CD14-positive monocyte (primary cell): ENCODE results near the gene ARID3A. TPM values are rescaled to one million over a fixed set of nuclear protein-coding genes. Genes with fewer than 3 reads are reported as not detected.

Source experiments
- DNase-seq, 3 donors: peaks; one replicate each; pipeline ENCODE4 v3.0.0-alpha.2; 2011 to 2022
- H2AFZ ChIP-seq: 2 replicates; pipeline ENCODE4 v1.6.0; 2012; ENCODE audit warnings: mild to moderate bottlenecking, low read depth, low read length, inconsistent platforms; ENCODE audit not compliant: insufficient read depth, poor library complexity, severe bottlenecking
- H3K27ac ChIP-seq, 2 donors: 1 replicate in 1 of 2; 2 replicates in 1 of 2; pipeline ENCODE4 v1.5.1; 2012 to 2013; ENCODE audit warnings: low read length in 2 of 2, control low read depth in 1 of 2, inconsistent platforms in 1 of 2, low read depth in 1 of 2, mild to moderate bottlenecking in 1 of 2
- H3K27me3 ChIP-seq, 2 donors: one replicate each; pipeline versions ENCODE4 v1.6.0 to v1.6.1; 2011 to 2013; ENCODE audit warnings: low read length in 2 of 2; ENCODE audit not compliant: control insufficient read depth in 2 of 2, insufficient read depth in 2 of 2
- H3K36me3 ChIP-seq, 2 donors: replicated peaks in 1 of 2; 1 replicate in 1 of 2; 2 replicates in 1 of 2; pipeline versions ENCODE4 v1.5.1 to v1.6.1; 2012 to 2013; ENCODE audit warnings: low read length in 2 of 2, control low read depth in 1 of 2, inconsistent platforms in 1 of 2, mild to moderate bottlenecking in 1 of 2; ENCODE audit not compliant: insufficient read depth in 2 of 2, control insufficient read depth in 1 of 2
- H3K4me1 ChIP-seq, 2 donors: 1 replicate in 1 of 2; 2 replicates in 1 of 2; pipeline versions ENCODE4 v1.5.1 to v1.6.1; 2012 to 2013; ENCODE audit warnings: low read length in 2 of 2, control low read depth in 1 of 2, inconsistent platforms in 1 of 2, mild to moderate bottlenecking in 1 of 2, moderate library complexity in 1 of 2; ENCODE audit not compliant: insufficient read depth in 2 of 2, control insufficient read depth in 1 of 2
- H3K4me2 ChIP-seq: replicated peaks from 2 replicates; pipeline ENCODE3; 2012; ENCODE audit warnings: low read length, moderate library complexity, mild to moderate bottlenecking; ENCODE audit not compliant: poor library complexity, severe bottlenecking; ENCODE audit errors: extremely low read depth
- H3K4me3 ChIP-seq, 3 experiments: fragments of 200-600 bp in 1 of 3; sonication (generic) in 1 of 3; replicated peaks in 1 of 3; 1 replicate in 2 of 3; 2 replicates in 1 of 3; pipeline ENCODE4 v1.5.1; 2011 to 2013; ENCODE audit warnings: low read length in 3 of 3, mild to moderate bottlenecking in 3 of 3, control low read depth in 2 of 3, low read depth in 2 of 3, inconsistent platforms in 1 of 3, moderate library complexity in 1 of 3
- H3K79me2 ChIP-seq: 2 replicates; pipeline ENCODE4 v1.6.0; 2012; ENCODE audit warnings: mild to moderate bottlenecking, control low read depth, inconsistent platforms, low read length, moderate library complexity; ENCODE audit not compliant: insufficient read depth
- H3K9ac ChIP-seq: 2 replicates; pipeline ENCODE4 v1.6.0; 2017; ENCODE audit warnings: low read length, mild to moderate bottlenecking; ENCODE audit not compliant: insufficient read depth, poor library complexity, severe bottlenecking
- H3K9me3 ChIP-seq, 2 donors: replicated peaks in 1 of 2; 1 replicate in 1 of 2; 2 replicates in 1 of 2; pipeline versions ENCODE4 v1.5.1 to v1.6.1; 2012 to 2013; ENCODE audit warnings: low read length in 2 of 2, control low read depth in 1 of 2; ENCODE audit not compliant: control insufficient read depth in 1 of 2, insufficient read depth in 1 of 2
- H4K20me1 ChIP-seq: 2 replicates; pipeline ENCODE4 v1.6.0; 2012; ENCODE audit warnings: mild to moderate bottlenecking, low read length, control low read depth, moderate library complexity; ENCODE audit not compliant: insufficient read depth
- H3K27ac Mint-ChIP-seq, 7 donors: one replicate each; pipeline ENCODE4 v1.8.0; 2020; ENCODE audit warnings: mild to moderate bottlenecking in 7 of 7, mixed read lengths in 7 of 7, moderate library complexity in 6 of 7, inconsistent platforms in 2 of 7
- H3K27me3 Mint-ChIP-seq, 3 donors: one replicate each; pipeline ENCODE4 v1.8.0; 2021 to 2022; ENCODE audit warnings: low read depth in 3 of 3, mild to moderate bottlenecking in 3 of 3, mixed read lengths in 3 of 3, moderate library complexity in 3 of 3, inconsistent platforms in 1 of 3
- H3K36me3 Mint-ChIP-seq, 2 donors: one replicate each; pipeline ENCODE4 v1.8.0; 2020; ENCODE audit warnings: mixed read lengths in 2 of 2, inconsistent platforms in 1 of 2, mild to moderate bottlenecking in 1 of 2
- H3K4me1 Mint-ChIP-seq: one replicate; pipeline ENCODE4 v1.8.0; 2020; ENCODE audit warnings: mild to moderate bottlenecking, mixed read lengths
- H3K4me3 Mint-ChIP-seq, 2 donors: one replicate each; pipeline ENCODE4 v1.8.0; 2020; ENCODE audit warnings: mild to moderate bottlenecking in 2 of 2, mixed read lengths in 2 of 2, moderate library complexity in 1 of 2
- H3K9me3 Mint-ChIP-seq, 7 donors: one replicate each; pipeline ENCODE4 v1.8.0; 2020 to 2022; ENCODE audit warnings: mixed read lengths in 7 of 7, mild to moderate bottlenecking in 6 of 7, moderate library complexity in 6 of 7, inconsistent platforms in 2 of 7
- WGBS: methylation state at CpG from one replicate; pipeline ENCODE4 v1.1.5; 2013; ENCODE audit warnings: missing lambda C conversion rate; ENCODE audit not compliant: insufficient coverage; 5-methylcytosine and 5-hydroxymethylcytosine counted together
- intact Hi-C, 2 donors: fragments of 100-400 bp; cut with micrococcal nuclease; formaldehyde crosslinking; loops; one replicate each; pipeline versions ENCODE4 v1.15.0 to v1.15.1; 2023
- polyA plus RNA-seq, 3 donors: library from polyadenylated mRNA; depleted of rRNA in 1 of 3; unstranded in 2 of 3; stranded (reverse) in 1 of 3; fragments of 300-500 nt in 2 of 3; fragments of >200 nt in 1 of 3; fragmentation: Illumina TruSeq in 2 of 3; gene quantifications; 1 replicate in 2 of 3; 2 replicates in 1 of 3; pipeline ENCODE4 v1.2.3, GENCODE V29; 2012 to 2021
- TF ChIP-seq, protein P1 (sequence below): fragments of 200-600 bp; IDR thresholded peaks from one replicate; pipeline ENCODE4 v1.8.0; 2022; ENCODE audit warnings: antibody characterized with exemption, mild to moderate bottlenecking

Gene ARID3A
- polyA plus RNA-seq, 3 donors, result 2.1 to 41.6 (median 3.2) TPM

GRCh38 chr19:929891-930258 lies 4.0 kb downstream of the ARID3A start:
- Histone ChIP-seq H3K79me2 (peaks cover 97% of the 10 kb centered on the region), H2AFZ (no peak overlapping the region), H3K27ac (no peak overlapping the region), H3K4me3 (no peak overlapping the region), H3K4me2 (no peak overlapping the region), H4K20me1 (peaks cover 76% of the 10 kb centered on the region), H3K9ac (no peak overlapping the region), H3K36me3 (peaks cover 7 to 28% of the 10 kb centered on the region in 2 donors), H3K27me3 (no peaks in the 10 kb centered on the region), H3K9me3 (no peaks in the 10 kb centered on the region), H3K4me1 (peaks cover 53 to 66% of the 10 kb centered on the region in 2 donors)
- no peak for DNase-seq
- H3K4me1 Mint-ChIP-seq, result peaks cover 58% of the 10 kb centered on the region
- H3K27ac Mint-ChIP-seq, result peak overlapping the region in 1 of 7 donors; percentile 40
- TF ChIP-seq, protein P1, sequence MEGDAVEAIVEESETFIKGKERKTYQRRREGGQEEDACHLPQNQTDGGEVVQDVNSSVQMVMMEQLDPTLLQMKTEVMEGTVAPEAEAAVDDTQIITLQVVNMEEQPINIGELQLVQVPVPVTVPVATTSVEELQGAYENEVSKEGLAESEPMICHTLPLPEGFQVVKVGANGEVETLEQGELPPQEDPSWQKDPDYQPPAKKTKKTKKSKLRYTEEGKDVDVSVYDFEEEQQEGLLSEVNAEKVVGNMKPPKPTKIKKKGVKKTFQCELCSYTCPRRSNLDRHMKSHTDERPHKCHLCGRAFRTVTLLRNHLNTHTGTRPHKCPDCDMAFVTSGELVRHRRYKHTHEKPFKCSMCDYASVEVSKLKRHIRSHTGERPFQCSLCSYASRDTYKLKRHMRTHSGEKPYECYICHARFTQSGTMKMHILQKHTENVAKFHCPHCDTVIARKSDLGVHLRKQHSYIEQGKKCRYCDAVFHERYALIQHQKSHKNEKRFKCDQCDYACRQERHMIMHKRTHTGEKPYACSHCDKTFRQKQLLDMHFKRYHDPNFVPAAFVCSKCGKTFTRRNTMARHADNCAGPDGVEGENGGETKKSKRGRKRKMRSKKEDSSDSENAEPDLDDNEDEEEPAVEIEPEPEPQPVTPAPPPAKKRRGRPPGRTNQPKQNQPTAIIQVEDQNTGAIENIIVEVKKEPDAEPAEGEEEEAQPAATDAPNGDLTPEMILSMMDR, result no peak
- intact Hi-C loops, result loop anchor here in 1 of 2 donors (5.0 to 10.0 kb wide), 2 partner anchors 172 to 315 kb away; partner anchors contain the start of genes ATP5F1D, GPX4 and MIDN
- peaks cover 16 to 32% of the 10 kb centered on the region in 2 donors for H3K36me3 Mint-ChIP-seq
- H3K9me3 Mint-ChIP-seq, result peaks cover 0 to 2% (median 0%) of the 10 kb centered on the region in 7 donors
- WGBS, result 96% methylated on average over 5 of the region's 6 CpGs
- no peaks in the 10 kb centered on the region for H3K27me3 Mint-ChIP-seq
- no peak overlapping the region for H3K4me3 Mint-ChIP-seq

DNA sequence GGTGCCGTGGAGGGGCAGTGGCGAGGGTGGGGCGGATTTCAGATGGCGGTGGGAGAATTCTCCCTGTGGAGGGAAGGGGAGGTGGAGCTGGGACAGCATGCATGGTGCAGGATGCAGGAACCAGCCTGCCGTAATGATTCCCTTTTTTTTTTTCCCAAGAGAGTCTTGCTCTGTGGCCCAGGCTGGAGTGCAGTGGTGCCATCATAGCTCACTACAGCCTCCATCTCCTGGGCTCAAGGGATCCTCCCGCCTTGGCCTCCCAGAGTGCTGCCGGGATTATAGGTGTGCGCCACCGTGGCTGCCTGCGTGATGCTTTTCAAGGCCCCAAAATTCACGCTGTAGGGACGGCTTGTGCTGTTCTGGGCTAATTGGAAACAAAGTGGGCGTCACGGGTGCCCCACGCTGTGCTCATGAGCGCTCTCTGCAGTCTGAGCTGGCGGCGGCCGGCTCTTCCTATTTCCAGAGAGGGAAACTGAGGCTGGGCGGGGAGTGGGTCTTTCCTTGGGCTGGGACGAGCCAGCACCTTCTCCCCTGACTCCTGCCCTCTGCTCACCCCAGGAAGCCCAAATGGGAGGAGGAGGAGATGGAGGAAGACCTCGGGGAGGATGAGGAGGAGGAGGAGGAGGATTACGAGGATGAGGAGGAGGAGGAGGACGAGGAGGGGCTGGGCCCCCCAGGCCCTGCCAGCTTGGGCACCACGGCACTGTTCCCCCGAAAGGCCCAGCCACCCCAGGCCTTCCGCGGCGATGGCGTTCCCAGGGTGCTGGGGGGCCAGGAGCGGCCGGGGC lies 6.2 kb downstream of the ARID3A start:
- peaks cover 96% of the 10 kb centered on the region for H4K20me1 ChIP-seq
- peaks cover 19 to 41% of the 10 kb centered on the region in 2 donors for H3K36me3 Mint-ChIP-seq
- no peak overlapping the region for H2AFZ ChIP-seq
- intact Hi-C loops, result no loop called here
- H3K4me3 Mint-ChIP-seq, result peak overlapping the region in 1 of 2 donors; percentile 39
- peak overlapping the region; percentile 33 for H3K9ac ChIP-seq
- H3K4me3 ChIP-seq, result peak overlapping the region in 1 of 3 experiments; percentile 66
- no peaks in the 10 kb centered on the region for H3K9me3 ChIP-seq
- H3K27me3 ChIP-seq, result no peaks in the 10 kb centered on the region
- peaks cover 0 to 2% (median 0%) of the 10 kb centered on the region in 7 donors for H3K9me3 Mint-ChIP-seq
- peak overlapping the region; percentile 23 to 63 for H3K27ac ChIP-seq
- peaks cover 98% of the 10 kb centered on the region for H3K79me2 ChIP-seq
- peak overlapping the region; percentile 63 for H3K4me2 ChIP-seq
- 58% methylated on average over 24 of the region's 32 CpGs for WGBS
- peak overlapping the region in 2 of 7 donors; percentile 56 to 57 for H3K27ac Mint-ChIP-seq
- H3K4me1 Mint-ChIP-seq, result peaks cover 68% of the 10 kb centered on the region
- H3K27me3 Mint-ChIP-seq, result no peaks in the 10 kb centered on the region
- H3K36me3 ChIP-seq, result peaks cover 9 to 38% of the 10 kb centered on the region in 2 donors
- no peak for DNase-seq
- TF ChIP-seq, protein P1, result no peak
- H3K4me1 ChIP-seq, result peaks cover 59 to 74% of the 10 kb centered on the region in 2 donors
